HG02763 (cell line): Measurements from ENCODE around the gene NXF2.
"Not testable (repeated sequence)": the region's sequence is repeated elsewhere in the genome, so short reads cannot be mapped to it uniquely, and the experiment has no call there.

Experiments used
- ATAC-seq: cut with Tn5 transposase; IDR thresholded peaks from one replicate; pipeline ENCODE4 v1.9.1; 2021; ENCODE audit warnings: mild to moderate bottlenecking, moderate library complexity; ENCODE audit not compliant: unreplicated experiment

Gene NXF2, protein sequence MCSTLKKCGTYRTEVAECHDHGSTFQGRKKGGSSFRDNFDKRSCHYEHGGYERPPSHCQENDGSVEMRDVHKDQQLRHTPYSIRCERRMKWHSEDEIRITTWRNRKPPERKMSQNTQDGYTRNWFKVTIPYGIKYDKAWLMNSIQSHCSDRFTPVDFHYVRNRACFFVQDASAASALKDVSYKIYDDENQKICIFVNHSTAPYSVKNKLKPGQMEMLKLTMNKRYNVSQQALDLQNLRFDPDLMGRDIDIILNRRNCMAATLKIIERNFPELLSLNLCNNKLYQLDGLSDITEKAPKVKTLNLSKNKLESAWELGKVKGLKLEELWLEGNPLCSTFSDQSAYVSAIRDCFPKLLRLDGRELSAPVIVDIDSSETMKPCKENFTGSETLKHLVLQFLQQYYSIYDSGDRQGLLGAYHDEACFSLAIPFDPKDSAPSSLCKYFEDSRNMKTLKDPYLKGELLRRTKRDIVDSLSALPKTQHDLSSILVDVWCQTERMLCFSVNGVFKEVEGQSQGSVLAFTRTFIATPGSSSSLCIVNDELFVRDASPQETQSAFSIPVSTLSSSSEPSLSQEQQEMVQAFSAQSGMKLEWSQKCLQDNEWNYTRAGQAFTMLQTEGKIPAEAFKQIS

GRCh38 chrX:102246893-102247292 lies at the start of gene NXF2:
NXF2 (plus strand) TSS chrX:102247167; CDS start chrX:102307079, 59,912 bp downstream.
- ATAC-seq, result not testable (repeated sequence)

GRCh38 chrX:102207940-102208339 lies 39.0 kb upstream of the NXF2 start:
- not testable (repeated sequence) for ATAC-seq

DNA sequence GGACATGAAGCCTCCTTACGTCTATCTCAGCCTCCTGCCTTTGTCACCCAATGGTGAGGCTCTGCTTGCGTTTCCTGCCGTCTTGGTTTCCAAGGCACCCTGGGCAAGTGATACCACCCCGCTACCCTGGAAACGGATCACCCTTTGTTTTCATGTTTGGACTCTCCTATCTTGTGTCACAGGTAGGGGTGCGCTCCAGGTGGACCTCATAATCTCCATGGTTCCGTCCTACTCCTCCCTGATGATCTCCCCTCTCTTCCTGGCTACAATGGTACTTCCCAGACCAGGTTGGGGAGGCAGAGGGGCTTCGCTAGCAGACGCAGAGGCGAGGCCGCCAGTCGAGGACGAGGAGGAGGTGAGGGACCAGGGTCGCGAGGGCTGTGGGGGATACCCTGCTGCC lies 32.0 kb upstream of the NXF2 start, which contains the start of gene TCP11X1:
Gene TCP11X1, plus strand, starts transcription at position 316 of the 400 bp plus-strand sequence.
- not testable (repeated sequence) for ATAC-seq

DNA sequence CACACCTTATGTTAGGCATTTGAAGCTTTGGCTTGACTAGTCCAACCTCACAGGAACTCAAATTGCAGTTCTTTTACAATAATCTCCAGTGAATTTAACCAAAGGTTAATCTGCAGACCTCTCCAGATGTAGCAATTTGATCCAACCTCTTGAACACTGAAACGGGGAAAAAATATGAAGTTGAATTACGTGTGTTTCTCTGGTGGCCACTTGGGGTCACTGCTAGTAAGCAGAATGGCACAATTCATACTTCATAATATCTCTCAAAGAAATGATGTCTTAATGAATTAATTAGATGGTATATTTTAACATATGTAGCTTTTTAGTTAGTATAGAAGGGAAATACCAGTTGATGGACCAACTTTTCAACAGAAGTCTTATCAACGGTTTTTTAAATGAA lies 30.5 kb upstream of the NXF2 start:
- not testable (repeated sequence) for ATAC-seq

DNA sequence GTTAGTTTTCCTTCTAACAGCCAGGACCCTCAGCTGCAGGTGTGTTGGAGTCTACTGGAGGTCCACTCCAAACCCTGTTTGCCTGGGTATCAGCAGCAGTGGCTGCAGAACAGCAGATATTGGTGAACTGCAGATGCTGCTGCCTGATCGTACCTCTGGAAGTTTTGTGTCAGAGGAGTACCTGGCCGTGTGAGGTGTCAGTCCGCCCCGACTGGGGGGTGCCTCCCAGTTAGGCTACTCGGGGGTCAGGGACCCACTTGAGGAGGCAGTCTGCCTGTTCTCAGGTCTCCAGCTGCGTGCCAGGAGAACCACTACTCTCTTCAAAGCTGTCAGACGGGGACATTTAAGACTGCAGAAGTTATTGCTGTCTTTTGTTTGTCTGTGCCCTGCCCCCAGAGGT lies 11.3 kb upstream of the NXF2 start:
- ATAC-seq, result not testable (repeated sequence)

GRCh38 chrX:102240265-102240664 lies 6.7 kb upstream of the NXF2 start:
- not testable (repeated sequence) for ATAC-seq

DNA sequence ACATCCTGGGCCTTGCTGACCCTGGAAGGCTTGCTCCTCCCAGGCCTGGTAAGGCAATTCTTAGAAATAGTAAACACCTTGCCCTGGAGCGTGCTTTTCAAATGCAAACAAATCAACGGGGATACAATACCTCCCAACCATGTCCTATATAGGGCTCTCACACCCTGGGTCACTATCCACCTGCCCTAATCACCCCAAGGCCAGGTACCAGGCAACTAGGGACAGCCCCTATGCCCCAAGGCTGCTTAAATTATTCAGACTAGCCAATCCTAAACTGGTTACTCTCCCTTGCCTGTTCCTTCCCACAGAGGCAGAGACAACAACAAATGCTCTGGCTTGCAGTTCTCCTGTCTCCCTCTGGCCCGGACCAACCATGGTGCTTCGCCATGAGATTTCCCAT lies 25.3 kb downstream of the NXF2 start:
- ATAC-seq, result not testable (repeated sequence)

DNA sequence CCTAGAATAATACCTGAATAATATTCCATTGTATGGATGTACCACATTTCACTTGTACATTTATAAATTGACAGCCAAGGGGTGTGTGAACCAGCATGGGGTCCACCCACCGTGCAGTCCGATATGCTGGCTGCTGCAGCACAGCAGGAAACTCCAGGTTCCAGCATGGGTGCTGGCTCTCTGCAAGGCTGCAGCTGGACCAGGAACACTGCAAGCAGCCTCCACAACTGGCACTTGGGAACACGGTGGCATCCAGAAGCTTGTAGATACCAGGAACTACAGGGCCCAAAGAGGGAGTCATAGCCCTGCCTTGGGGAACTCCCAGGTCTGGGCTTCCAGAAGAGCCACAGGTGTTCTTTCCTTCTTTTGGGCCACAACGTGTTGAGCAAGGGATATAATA lies 91.2 kb downstream of the NXF2 start:
- ATAC-seq, result no peak

GRCh38 chrX:102339312-102340298 lies 92.6 kb downstream of the NXF2 start:
- ATAC-seq, result no peak

- no peak for ATAC-seq
Observed at GRCh38 chrX:102341867-102342266, 94.9 kb downstream of the NXF2 start.

DNA sequence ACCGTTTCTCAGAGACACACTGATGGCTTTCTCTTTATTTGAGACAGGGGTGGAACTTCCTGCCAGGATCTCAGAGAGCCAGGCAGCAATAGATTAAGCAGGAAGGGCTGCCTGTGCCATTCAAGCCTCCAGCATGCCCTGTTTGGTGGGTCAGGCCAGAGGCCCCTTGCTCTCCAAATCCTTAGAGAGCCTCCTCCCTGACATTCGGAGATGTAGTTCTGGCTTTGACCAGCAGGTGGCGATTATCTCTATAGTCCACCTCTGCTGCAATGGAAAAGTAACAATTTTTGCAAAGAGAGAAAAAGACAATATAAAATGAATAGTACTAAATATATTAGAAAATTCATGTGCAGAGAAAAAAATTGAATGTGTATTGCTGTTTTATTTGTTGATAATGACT lies 98.9 kb downstream of the NXF2 start:
- no peak for ATAC-seq
